Uterus (tissue), 2 donors: Measurements from ENCODE around the gene HSD17B2.

Experiments used
- POLR2A ChIP-seq, 2 donors: fragments of 450-650 bp; IDR thresholded peaks; one replicate each; pipeline ENCODE4 v1.6.1; 2016; ENCODE audit warnings: antibody characterized with exemption in 2 of 2, mild to moderate bottlenecking in 1 of 2, moderate library complexity in 1 of 2
- TF ChIP-seq, protein P1 (sequence below), 4 experiments: fragments of 200-600 bp in 2 of 4; fragments of 450-650 bp in 2 of 4; sonication (generic) in 2 of 4; IDR thresholded peaks; one replicate each; pipeline ENCODE4 v1.5.1; 2016 to 2019; ENCODE audit warnings: antibody characterized with exemption in 4 of 4, mild to moderate bottlenecking in 2 of 4, moderate library complexity in 1 of 4

DNA sequence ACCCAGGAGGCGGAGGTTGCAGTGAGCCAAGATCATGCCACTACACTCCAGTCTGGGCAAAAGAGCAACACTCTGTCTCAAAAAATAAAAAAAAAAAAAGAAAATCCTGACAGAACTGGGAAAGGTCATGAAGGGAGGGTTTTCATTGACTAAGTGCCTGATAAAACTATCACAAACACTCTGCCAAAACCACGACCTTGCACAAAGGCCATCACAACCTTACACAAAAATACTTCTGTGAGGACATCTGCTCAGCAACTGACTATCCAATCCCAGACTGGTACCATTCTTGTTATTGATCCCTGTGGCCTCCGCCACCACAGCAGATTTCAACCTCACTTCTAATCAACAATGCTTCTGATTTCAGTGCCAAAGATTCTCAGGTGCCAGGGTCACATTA is 94.8 kb downstream of the HSD17B2 start:
- TF ChIP-seq, protein P1, sequence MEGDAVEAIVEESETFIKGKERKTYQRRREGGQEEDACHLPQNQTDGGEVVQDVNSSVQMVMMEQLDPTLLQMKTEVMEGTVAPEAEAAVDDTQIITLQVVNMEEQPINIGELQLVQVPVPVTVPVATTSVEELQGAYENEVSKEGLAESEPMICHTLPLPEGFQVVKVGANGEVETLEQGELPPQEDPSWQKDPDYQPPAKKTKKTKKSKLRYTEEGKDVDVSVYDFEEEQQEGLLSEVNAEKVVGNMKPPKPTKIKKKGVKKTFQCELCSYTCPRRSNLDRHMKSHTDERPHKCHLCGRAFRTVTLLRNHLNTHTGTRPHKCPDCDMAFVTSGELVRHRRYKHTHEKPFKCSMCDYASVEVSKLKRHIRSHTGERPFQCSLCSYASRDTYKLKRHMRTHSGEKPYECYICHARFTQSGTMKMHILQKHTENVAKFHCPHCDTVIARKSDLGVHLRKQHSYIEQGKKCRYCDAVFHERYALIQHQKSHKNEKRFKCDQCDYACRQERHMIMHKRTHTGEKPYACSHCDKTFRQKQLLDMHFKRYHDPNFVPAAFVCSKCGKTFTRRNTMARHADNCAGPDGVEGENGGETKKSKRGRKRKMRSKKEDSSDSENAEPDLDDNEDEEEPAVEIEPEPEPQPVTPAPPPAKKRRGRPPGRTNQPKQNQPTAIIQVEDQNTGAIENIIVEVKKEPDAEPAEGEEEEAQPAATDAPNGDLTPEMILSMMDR (IDR thresholded peaks at IDR 0.05): no peak
- TF ChIP-seq POLR2A (IDR thresholded peaks at IDR 0.05): no peak
